ENCODE measurements around the gene TENM3.

The TENM3 gene

DNA sequence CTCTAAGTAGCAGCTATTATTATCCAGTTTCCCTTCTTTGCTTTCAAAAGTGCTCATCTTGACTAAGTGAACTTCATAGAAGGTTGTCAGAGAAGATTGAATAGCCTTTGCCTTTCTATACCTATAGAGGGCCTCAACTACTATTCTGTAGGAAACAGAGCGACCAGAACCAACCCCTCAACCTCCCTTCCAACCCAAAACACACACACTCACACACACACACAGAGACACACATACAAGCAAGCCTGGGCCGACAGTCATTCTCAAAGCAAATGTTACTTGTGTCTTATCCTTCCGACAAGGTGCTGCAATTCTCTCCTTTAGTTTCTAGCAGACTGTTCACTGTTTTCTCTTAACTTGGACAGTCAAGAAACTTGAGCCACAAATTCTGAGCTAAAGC lies 472.3 kb downstream of the TENM3 start:
- Histone ChIP-seq H3K79me2 (ENCODE audit: low read length) (no peaks in the 10 kb centered on the region), H3K4me1 (ENCODE audit: low read length) (peaks cover 16% of the 10 kb centered on the region), H3K9me3 (ENCODE audit: insufficient read depth, low read length) (no peaks in the 10 kb centered on the region), H3K36me3 (replicated peaks; ENCODE audit: low read depth, low read length) (no peaks in the 10 kb centered on the region), H3K27me3 (ENCODE audit: low read depth, low read length) (no peaks in the 10 kb centered on the region), H3K4me3 (ENCODE audit: low read length) (no peak overlapping the region), H3K9ac (ENCODE audit: low read length) (no peak overlapping the region), H3K4me2 (ENCODE audit: low read length) (no peak overlapping the region), H4K20me1 (ENCODE audit: insufficient read depth, low read length) (no peaks in the 10 kb centered on the region), H3K27ac (ENCODE audit: low read length) (no peak overlapping the region), H2AFZ (ENCODE audit: low read depth, low read length) (no peak overlapping the region)
- TF ChIP-seq, protein P1, sequence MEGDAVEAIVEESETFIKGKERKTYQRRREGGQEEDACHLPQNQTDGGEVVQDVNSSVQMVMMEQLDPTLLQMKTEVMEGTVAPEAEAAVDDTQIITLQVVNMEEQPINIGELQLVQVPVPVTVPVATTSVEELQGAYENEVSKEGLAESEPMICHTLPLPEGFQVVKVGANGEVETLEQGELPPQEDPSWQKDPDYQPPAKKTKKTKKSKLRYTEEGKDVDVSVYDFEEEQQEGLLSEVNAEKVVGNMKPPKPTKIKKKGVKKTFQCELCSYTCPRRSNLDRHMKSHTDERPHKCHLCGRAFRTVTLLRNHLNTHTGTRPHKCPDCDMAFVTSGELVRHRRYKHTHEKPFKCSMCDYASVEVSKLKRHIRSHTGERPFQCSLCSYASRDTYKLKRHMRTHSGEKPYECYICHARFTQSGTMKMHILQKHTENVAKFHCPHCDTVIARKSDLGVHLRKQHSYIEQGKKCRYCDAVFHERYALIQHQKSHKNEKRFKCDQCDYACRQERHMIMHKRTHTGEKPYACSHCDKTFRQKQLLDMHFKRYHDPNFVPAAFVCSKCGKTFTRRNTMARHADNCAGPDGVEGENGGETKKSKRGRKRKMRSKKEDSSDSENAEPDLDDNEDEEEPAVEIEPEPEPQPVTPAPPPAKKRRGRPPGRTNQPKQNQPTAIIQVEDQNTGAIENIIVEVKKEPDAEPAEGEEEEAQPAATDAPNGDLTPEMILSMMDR (IDR thresholded peaks at IDR 0.05; ENCODE audit: low read depth, low read length) = no peak
- TF ChIP-seq EZH2phosphoT487 (IDR thresholded peaks at IDR 0.05; ENCODE audit: low read depth) = no peak

GRCh38 chr4:182716192-182716591 lies 473.0 kb downstream of the TENM3 start:
- H3K4me1 ChIP-seq (ENCODE audit: low read length) = peaks cover 16% of the 10 kb centered on the region
- TF ChIP-seq, protein P1 (IDR thresholded peaks at IDR 0.05; ENCODE audit: low read depth, low read length) = no peak
- TF ChIP-seq EZH2phosphoT487 (IDR thresholded peaks at IDR 0.05; ENCODE audit: low read depth) = no peak
- no peaks in the 10 kb centered on the region for H4K20me1 ChIP-seq (ENCODE audit: insufficient read depth, low read length)
- no peaks in the 10 kb centered on the region for H3K36me3 ChIP-seq (replicated peaks; ENCODE audit: low read depth, low read length)
- H3K27ac ChIP-seq (ENCODE audit: low read length) = no peak overlapping the region
- no peak overlapping the region for H3K4me3 ChIP-seq (ENCODE audit: low read length)
- H3K4me2 ChIP-seq (ENCODE audit: low read length) = no peak overlapping the region
- no peaks in the 10 kb centered on the region for H3K9me3 ChIP-seq (ENCODE audit: insufficient read depth, low read length)
- no peak overlapping the region for H3K9ac ChIP-seq (ENCODE audit: low read length)
- H3K27me3 ChIP-seq (ENCODE audit: low read depth, low read length) = no peaks in the 10 kb centered on the region
- H3K79me2 ChIP-seq (ENCODE audit: low read length) = no peaks in the 10 kb centered on the region
- H2AFZ ChIP-seq (ENCODE audit: low read depth, low read length) = no peak overlapping the region

DNA sequence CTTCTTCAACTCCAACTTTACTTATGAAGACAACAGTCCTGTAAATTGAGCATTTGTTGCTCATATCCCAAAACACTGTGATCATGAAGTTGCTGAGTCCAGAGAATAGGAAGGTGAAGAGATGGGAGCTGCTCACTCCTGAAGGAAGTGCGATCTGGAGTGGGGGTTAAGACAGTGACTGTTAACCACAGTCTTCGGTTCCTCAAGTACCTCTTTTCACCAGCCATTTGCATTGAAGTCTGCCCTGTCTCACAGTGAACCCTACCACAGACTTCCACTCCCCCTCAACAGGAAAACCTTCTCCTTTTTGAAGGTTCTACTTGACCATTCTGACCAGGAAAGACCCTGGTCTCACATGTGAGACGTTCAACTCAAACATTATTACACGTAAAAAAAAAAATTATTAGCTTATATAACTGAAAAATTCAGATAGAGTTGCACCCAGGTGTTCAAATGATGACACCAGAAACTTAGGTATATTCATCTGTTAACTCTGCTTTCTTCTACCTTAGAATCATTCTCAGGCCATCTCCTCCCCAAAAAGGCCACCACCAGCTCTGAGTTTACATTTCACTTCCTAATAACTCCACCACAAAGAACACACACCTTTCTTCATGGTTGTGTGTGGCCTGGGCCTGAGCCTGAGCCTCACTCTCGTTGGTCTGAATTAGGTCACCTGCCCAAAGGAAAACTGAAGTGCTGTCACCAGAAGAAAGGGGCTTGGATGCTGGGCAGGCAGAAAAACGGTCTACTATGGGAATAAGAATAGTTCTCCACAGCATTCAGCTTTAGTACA lies 474.8 kb downstream of the TENM3 start:
- Histone ChIP-seq H3K27ac (ENCODE audit: low read length) (no peak overlapping the region), H3K4me1 (ENCODE audit: low read length) (peaks cover 16% of the 10 kb centered on the region), H3K27me3 (ENCODE audit: low read depth, low read length) (no peaks in the 10 kb centered on the region), H3K36me3 (replicated peaks; ENCODE audit: low read depth, low read length) (no peaks in the 10 kb centered on the region), H3K9me3 (ENCODE audit: insufficient read depth, low read length) (no peaks in the 10 kb centered on the region), H3K9ac (ENCODE audit: low read length) (no peak overlapping the region), H2AFZ (ENCODE audit: low read depth, low read length) (no peak overlapping the region), H3K4me2 (ENCODE audit: low read length) (peak overlapping the region; percentile 16), H3K4me3 (ENCODE audit: low read length) (no peak overlapping the region), H4K20me1 (ENCODE audit: insufficient read depth, low read length) (no peaks in the 10 kb centered on the region), H3K79me2 (ENCODE audit: low read length) (no peaks in the 10 kb centered on the region)
- TF ChIP-seq, protein P1 (IDR thresholded peaks at IDR 0.05; ENCODE audit: low read depth, low read length) = no peak
- TF ChIP-seq EZH2phosphoT487 (IDR thresholded peaks at IDR 0.05; ENCODE audit: low read depth) = no peak

DNA sequence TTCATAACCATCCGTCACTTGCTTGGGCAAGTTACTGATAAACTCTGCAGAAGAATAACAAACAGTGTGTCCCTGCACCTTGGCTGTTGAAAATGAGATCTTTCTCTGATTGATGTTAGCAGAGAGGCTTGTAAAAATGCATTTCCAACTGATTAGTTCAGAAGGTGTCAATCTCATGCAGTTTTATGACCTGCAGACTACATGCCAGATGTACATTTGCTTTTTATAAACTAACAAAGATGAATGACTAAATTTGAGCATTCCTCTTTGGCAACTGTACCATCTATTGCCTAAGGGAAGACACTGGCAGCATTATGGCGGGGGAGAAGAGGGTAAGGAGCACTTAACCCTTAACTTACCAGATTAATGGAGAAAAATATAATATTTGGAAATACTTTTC lies 481.2 kb downstream of the TENM3 start:
- no peak overlapping the region for H3K4me3 ChIP-seq (ENCODE audit: low read length)
- no peak overlapping the region for H3K4me2 ChIP-seq (ENCODE audit: low read length)
- TF ChIP-seq, protein P1 (IDR thresholded peaks at IDR 0.05; ENCODE audit: low read depth, low read length) = no peak
- no peak for TF ChIP-seq EZH2phosphoT487 (IDR thresholded peaks at IDR 0.05; ENCODE audit: low read depth)

More for the DNA sequence above, 481.2 kb downstream of the TENM3 start:
- H3K9ac ChIP-seq (ENCODE audit: low read length) = no peak overlapping the region
- H2AFZ ChIP-seq (ENCODE audit: low read depth, low read length) = no peak overlapping the region
- no peaks in the 10 kb centered on the region for H3K79me2 ChIP-seq (ENCODE audit: low read length)
- H3K9me3 ChIP-seq (ENCODE audit: insufficient read depth, low read length) = no peaks in the 10 kb centered on the region
- H4K20me1 ChIP-seq (ENCODE audit: insufficient read depth, low read length) = no peaks in the 10 kb centered on the region
- no peak overlapping the region for H3K27ac ChIP-seq (ENCODE audit: low read length)
- H3K27me3 ChIP-seq (ENCODE audit: low read depth, low read length) = no peaks in the 10 kb centered on the region
- no peaks in the 10 kb centered on the region for H3K4me1 ChIP-seq (ENCODE audit: low read length)
- no peaks in the 10 kb centered on the region for H3K36me3 ChIP-seq (replicated peaks; ENCODE audit: low read depth, low read length)
